Parathyroid adenoma (tissue), 2 donors: ENCODE results near the gene CDC14A.
"Not testable (repeated sequence)": the region's sequence is repeated elsewhere in the genome, so short reads cannot be mapped to it uniquely, and the experiment has no call there.

Experiments
- H2AFZ ChIP-seq: fragments of 300-600 bp; sonication (generic); one replicate; pipeline ENCODE4 v1.7.0; 2017; ENCODE audit warnings: antibody characterized with exemption, mild to moderate bottlenecking
- H3K27ac ChIP-seq: fragments of 300-600 bp; sonication (generic); one replicate; pipeline ENCODE4 v1.7.0; 2017
- H3K27me3 ChIP-seq: fragments of 300-600 bp; sonication (generic); one replicate; pipeline ENCODE4 v1.7.0; 2017; ENCODE audit warnings: low read length; ENCODE audit not compliant: control insufficient read depth, insufficient read depth
- H3K36me3 ChIP-seq: fragments of 300-600 bp; sonication (generic); one replicate; pipeline ENCODE4 v1.7.0; 2017; ENCODE audit warnings: low read length; ENCODE audit not compliant: control insufficient read depth, insufficient read depth
- H3K4me1 ChIP-seq: fragments of 300-600 bp; sonication (generic); one replicate; pipeline ENCODE4 v1.7.0; 2017; ENCODE audit warnings: control low read depth
- H3K4me2 ChIP-seq: fragments of 300-600 bp; sonication (generic); one replicate; pipeline ENCODE4 v1.7.0; 2017; ENCODE audit warnings: low read length
- H3K4me3 ChIP-seq: fragments of 300-600 bp; sonication (generic); one replicate; pipeline ENCODE4 v1.7.0; 2017; ENCODE audit warnings: low read depth, low read length
- H3K79me2 ChIP-seq: fragments of 300-600 bp; sonication (generic); one replicate; pipeline ENCODE4 v1.7.0; 2017; ENCODE audit warnings: control low read depth
- H3K9ac ChIP-seq: fragments of 300-600 bp; sonication (generic); one replicate; pipeline ENCODE4 v1.7.0; 2017; ENCODE audit warnings: mild to moderate bottlenecking
- H3K9me3 ChIP-seq: fragments of 300-600 bp; sonication (generic); one replicate; pipeline ENCODE4 v1.7.0; 2017; ENCODE audit warnings: low read length; ENCODE audit not compliant: control insufficient read depth
- CTCF ChIP-seq: fragments of 300-600 bp; sonication (generic); IDR thresholded peaks from one replicate; pipeline ENCODE4 v1.7.0; 2017; ENCODE audit warnings: antibody characterized with exemption, mild to moderate bottlenecking
- donor health status: primary hyperparathyroidism.

The CDC14A gene

GRCh38 chr1:100400404-100400803, 48.1 kb downstream of the CDC14A start:
- no peak overlapping the region for H3K4me3 ChIP-seq
- peaks cover 4% of the 10 kb centered on the region for H3K79me2 ChIP-seq
- peak overlapping the region; percentile 19 for H3K27ac ChIP-seq
- no peaks in the 10 kb centered on the region for H3K4me1 ChIP-seq
- no peak overlapping the region for H3K9ac ChIP-seq
- H3K9me3 ChIP-seq, result no peaks in the 10 kb centered on the region
- no peak for TF ChIP-seq CTCF
- no peak overlapping the region for H2AFZ ChIP-seq
- no peaks in the 10 kb centered on the region for H3K36me3 ChIP-seq
- H3K27me3 ChIP-seq, result no peaks in the 10 kb centered on the region
- H3K4me2 ChIP-seq, result no peak overlapping the region

DNA sequence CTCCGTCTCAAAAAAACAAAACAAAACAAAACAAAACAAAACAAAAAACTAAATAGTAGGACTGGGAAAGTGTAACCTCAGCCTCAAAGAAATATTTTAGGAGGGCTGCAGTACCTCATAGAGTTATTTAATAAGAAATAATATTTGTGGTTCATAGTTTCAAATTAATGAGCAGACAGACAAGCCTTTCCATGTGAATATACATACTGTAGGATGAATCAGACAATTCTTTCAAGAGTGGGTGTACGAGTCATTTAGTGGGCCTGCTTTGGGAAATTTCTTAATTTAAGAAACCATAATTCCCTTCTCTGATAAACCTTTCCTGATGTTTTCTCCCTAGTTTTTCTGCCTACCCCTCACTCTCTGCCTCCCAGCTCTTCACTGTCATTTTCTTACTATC, 52.5 kb downstream of the CDC14A start:
- Histone ChIP-seq H3K4me1 (no peaks in the 10 kb centered on the region), H3K4me2 (no peak overlapping the region), H3K9me3 (no peaks in the 10 kb centered on the region), H3K27me3 (no peaks in the 10 kb centered on the region), H2AFZ (no peak overlapping the region), H3K36me3 (no peaks in the 10 kb centered on the region), H3K27ac (no peak overlapping the region), H3K9ac (no peak overlapping the region), H3K4me3 (no peak overlapping the region), H3K79me2 (peaks cover 4% of the 10 kb centered on the region)
- TF ChIP-seq CTCF, result no peak

DNA sequence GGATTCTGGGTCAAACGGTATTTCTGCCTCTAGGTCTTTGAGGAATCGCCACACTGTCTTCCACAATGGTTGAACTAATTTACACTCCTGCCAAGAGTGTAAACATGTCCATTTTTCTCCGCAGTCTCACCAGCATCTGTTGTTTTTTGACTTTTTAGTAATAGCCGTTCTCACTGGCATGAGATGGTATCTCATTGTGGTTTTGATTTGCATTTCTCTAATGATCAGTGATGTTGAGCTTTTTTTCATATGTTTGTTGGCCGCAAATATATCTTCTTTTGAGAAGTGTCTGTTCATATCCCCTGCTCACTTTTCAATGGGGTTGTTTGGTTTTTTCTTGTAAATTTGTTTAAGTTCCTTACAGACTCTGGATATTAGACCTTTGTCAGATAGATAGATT, 53.6 kb downstream of the CDC14A start:
- H3K9me3 ChIP-seq, H2AFZ ChIP-seq, H3K4me1 ChIP-seq, H3K4me3 ChIP-seq, H3K4me2 ChIP-seq, H3K27me3 ChIP-seq, H3K79me2 ChIP-seq, H3K27ac ChIP-seq, H3K36me3 ChIP-seq, H3K9ac ChIP-seq: not testable (repeated sequence)

GRCh38 chr1:100407390-100407789, 55.1 kb downstream of the CDC14A start:
- H3K27me3 ChIP-seq, H3K79me2 ChIP-seq, H2AFZ ChIP-seq, H3K4me2 ChIP-seq, H3K4me1 ChIP-seq, H3K36me3 ChIP-seq, H3K27ac ChIP-seq, H3K4me3 ChIP-seq, H3K9ac ChIP-seq, H3K9me3 ChIP-seq: not testable (repeated sequence)

DNA sequence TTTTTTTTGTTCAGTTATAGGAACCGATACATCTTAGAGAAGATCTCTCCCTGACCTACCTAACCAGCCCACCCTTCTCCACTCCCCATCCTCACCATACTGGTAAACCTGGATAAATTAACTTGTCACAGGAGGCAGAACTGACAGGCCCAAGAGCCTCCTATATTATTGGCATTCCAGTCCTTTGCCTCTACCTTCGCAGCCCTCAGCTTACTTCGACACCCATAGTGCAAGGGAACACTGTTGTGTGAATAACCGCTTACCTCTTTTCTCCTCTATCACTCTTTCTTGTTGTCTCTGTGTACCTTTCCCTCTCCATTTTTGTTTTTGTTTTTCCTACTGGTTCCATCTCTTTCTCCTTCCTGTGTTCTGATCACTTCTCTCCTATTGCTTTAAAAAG, 58.7 kb downstream of the CDC14A start:
- H3K9me3 ChIP-seq, result no peaks in the 10 kb centered on the region
- H3K9ac ChIP-seq, result no peak overlapping the region
- no peak overlapping the region for H3K27ac ChIP-seq

More for the DNA sequence above, 58.7 kb downstream of the CDC14A start:
- Histone ChIP-seq H3K36me3 (no peaks in the 10 kb centered on the region), H2AFZ (no peak overlapping the region), H3K4me3 (no peak overlapping the region), H3K4me2 (no peak overlapping the region), H3K27me3 (no peaks in the 10 kb centered on the region), H3K4me1 (no peaks in the 10 kb centered on the region), H3K79me2 (no peaks in the 10 kb centered on the region)
- no peak for TF ChIP-seq CTCF
